ENCODE measurements around the gene CFI. TPM values are rescaled to one million over a fixed set of nuclear protein-coding genes. Genes with fewer than 3 reads are reported as not detected.
A peak's percentile ranks its signal among the peaks of the same experiment; 100 is the strongest.

CFI gene
- total and polyA plus RNA-seq, 2 donors (not counting 1 experiment from before 2014, with no cell fraction given) = not detected

DNA sequence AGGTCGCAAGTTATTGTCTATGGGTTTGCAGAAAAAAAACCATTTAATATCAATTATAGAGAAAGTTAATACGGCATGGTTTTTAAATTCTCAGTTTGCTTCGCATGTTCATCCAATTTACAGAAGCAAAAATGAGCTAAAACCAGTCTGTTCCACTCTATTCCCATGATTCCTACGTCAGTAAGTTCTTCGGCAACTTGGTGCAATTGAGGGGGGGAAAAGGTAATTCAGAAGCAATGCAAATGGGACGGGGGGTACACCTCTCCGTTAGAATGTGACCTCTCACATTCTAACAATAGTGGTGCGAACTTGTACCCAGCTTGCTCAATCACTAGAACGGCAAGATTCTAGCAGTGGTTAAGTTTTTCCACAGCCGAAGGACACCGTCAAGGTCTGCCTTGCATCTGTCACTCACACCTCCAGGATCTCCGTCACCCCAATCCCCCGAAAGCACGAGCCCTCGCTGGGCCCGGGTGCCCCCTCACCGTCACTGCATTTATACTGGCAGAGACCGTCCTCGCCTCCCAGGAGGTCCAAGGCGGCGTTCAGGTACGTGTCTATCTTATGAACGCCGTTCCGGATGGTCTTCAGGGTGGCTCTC is 72.6 kb downstream of the CFI start:
- Mint-ChIP-seq H3K27me3 (no peaks in the 10 kb centered on the region), H3K9me3 (ENCODE audit: insufficient read depth) (no peaks in the 10 kb centered on the region), H3K4me1 (peaks cover 13% of the 10 kb centered on the region), H3K4me3 (peak overlapping the region; percentile 94), H3K27ac (peak overlapping the region; percentile 84)
- H3K4me2 ChIP-seq (replicated peaks; ENCODE audit: low read depth, low read length, poor library complexity, severe bottlenecking) = peak overlapping the region; percentile 90
- no peaks in the 10 kb centered on the region for H3K9me3 ChIP-seq (ENCODE audit: control extremely low read depth in 1 of 3, control insufficient read depth in 2 of 3, insufficient read depth in 1 of 3, low read length in 2 of 3)
- H3K36me3 ChIP-seq (replicated peaks in 1 of 2; ENCODE audit: control extremely low read depth in 1 of 2, control insufficient read depth in 1 of 2, extremely low read depth in 1 of 2, insufficient read depth in 2 of 2, low read length in 1 of 2) = no peaks in the 10 kb centered on the region
- peak overlapping the region; percentile 96 for H2AFZ ChIP-seq (ENCODE audit: insufficient read depth, low read depth, low read length, poor library complexity, severe bottlenecking)
- POLR2A ChIA-PET = no interaction called here
- H3K27ac ChIP-seq (ENCODE audit: low read length in 2 of 2) = peak overlapping the region; percentile 8 to 68
- peaks cover 29% of the 10 kb centered on the region for H3K79me2 ChIP-seq (ENCODE audit: control insufficient read depth, insufficient read depth, low read length)
- DNase-seq = no peak
- CTCF ChIA-PET = interaction anchor here (0.7 kb wide), 1 partner anchor 296 kb away, joined by 3 read pairs; the partner anchor contains the start of gene SEC24B
- TF ChIP-seq EZH2 (IDR thresholded peaks at IDR 0.05; ENCODE audit: borderline replicate concordance, insufficient read depth, low read depth, low read length, poor library complexity, severe bottlenecking) = no peak
- TF ChIP-seq, protein P1, sequence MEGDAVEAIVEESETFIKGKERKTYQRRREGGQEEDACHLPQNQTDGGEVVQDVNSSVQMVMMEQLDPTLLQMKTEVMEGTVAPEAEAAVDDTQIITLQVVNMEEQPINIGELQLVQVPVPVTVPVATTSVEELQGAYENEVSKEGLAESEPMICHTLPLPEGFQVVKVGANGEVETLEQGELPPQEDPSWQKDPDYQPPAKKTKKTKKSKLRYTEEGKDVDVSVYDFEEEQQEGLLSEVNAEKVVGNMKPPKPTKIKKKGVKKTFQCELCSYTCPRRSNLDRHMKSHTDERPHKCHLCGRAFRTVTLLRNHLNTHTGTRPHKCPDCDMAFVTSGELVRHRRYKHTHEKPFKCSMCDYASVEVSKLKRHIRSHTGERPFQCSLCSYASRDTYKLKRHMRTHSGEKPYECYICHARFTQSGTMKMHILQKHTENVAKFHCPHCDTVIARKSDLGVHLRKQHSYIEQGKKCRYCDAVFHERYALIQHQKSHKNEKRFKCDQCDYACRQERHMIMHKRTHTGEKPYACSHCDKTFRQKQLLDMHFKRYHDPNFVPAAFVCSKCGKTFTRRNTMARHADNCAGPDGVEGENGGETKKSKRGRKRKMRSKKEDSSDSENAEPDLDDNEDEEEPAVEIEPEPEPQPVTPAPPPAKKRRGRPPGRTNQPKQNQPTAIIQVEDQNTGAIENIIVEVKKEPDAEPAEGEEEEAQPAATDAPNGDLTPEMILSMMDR (IDR thresholded peaks at IDR 0.05) = no peak
- peak overlapping the region; percentile 89 for H3K9ac ChIP-seq (ENCODE audit: low read length)
- intact Hi-C loops (cut with micrococcal nuclease) = loop anchor here (1.0 kb wide), 2 partner anchors 26 to 168 kb away; partner anchors contain the start of gene CASP6
- peaks cover 6 to 10% of the 10 kb centered on the region in 2 donors for H3K4me1 ChIP-seq (ENCODE audit: control insufficient read depth in 2 of 2, insufficient read depth in 2 of 2, low read length in 2 of 2)
- ATAC-seq (ENCODE audit: low read depth) = no peak
- no peaks in the 10 kb centered on the region for H3K27me3 ChIP-seq (replicated peaks in 1 of 4; ENCODE audit: control extremely low read depth in 1 of 4, control insufficient read depth in 3 of 4, insufficient read depth in 4 of 4, low read length in 3 of 4)
- no peaks in the 10 kb centered on the region for H4K20me1 ChIP-seq (ENCODE audit: control insufficient read depth, insufficient read depth, low read length, poor library complexity, severe bottlenecking)
- under 1% methylated on average over 19 of the region's 25 CpGs for WGBS (ENCODE audit: insufficient coverage)
- H3K4me3 ChIP-seq (ENCODE audit: control extremely low read depth in 1 of 5, extremely low read depth in 1 of 5, insufficient read depth in 1 of 5, low read depth in 2 of 5, low read length in 4 of 5) = peak overlapping the region; percentile 47 to 86 (median 82)

DNA sequence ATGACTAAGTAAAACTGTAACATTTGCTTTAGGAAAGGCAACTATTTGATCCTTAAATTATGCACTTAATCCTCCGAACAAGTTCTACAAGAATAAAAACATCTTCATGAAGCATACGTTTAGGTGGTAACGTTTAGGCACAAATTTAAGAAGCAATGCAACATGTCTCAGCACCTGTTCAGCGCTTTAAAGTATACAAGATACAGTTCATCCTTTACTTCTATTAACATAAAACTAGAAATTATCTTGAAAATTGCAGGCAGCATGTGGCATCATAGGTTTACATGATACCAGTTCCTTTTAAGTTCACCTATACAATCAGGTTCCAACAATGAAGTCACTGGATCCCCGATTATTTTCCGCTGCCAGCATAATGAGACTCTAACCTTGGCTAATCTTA is 73.4 kb downstream of the CFI start:
- Histone ChIP-seq H2AFZ (ENCODE audit: insufficient read depth, low read depth, low read length, poor library complexity, severe bottlenecking) (no peak overlapping the region), H4K20me1 (ENCODE audit: control insufficient read depth, insufficient read depth, low read length, poor library complexity, severe bottlenecking) (no peaks in the 10 kb centered on the region), H3K4me1 (ENCODE audit: control insufficient read depth in 2 of 2, insufficient read depth in 2 of 2, low read length in 2 of 2) (peaks cover 6 to 12% of the 10 kb centered on the region in 2 donors), H3K27ac (ENCODE audit: low read length in 2 of 2) (no peak overlapping the region), H3K4me3 (ENCODE audit: control extremely low read depth in 1 of 5, extremely low read depth in 1 of 5, insufficient read depth in 1 of 5, low read depth in 2 of 5, low read length in 4 of 5) (no peak overlapping the region), H3K79me2 (ENCODE audit: control insufficient read depth, insufficient read depth, low read length) (peaks cover 32% of the 10 kb centered on the region), H3K27me3 (replicated peaks in 1 of 4; ENCODE audit: control extremely low read depth in 1 of 4, control insufficient read depth in 3 of 4, insufficient read depth in 4 of 4, low read length in 3 of 4) (no peaks in the 10 kb centered on the region), H3K4me2 (replicated peaks; ENCODE audit: low read depth, low read length, poor library complexity, severe bottlenecking) (no peak overlapping the region), H3K9me3 (ENCODE audit: control extremely low read depth in 1 of 3, control insufficient read depth in 2 of 3, insufficient read depth in 1 of 3, low read length in 2 of 3) (no peaks in the 10 kb centered on the region), H3K36me3 (replicated peaks in 1 of 2; ENCODE audit: control extremely low read depth in 1 of 2, control insufficient read depth in 1 of 2, extremely low read depth in 1 of 2, insufficient read depth in 2 of 2, low read length in 1 of 2) (no peaks in the 10 kb centered on the region), H3K9ac (ENCODE audit: low read length) (no peak overlapping the region)
- DNase-seq = no peak
- ChIA-PET CTCF (no interaction called here), POLR2A (no interaction called here)
- H3K27ac Mint-ChIP-seq = no peak overlapping the region
- ATAC-seq (ENCODE audit: low read depth) = no peak
- intact Hi-C loops (cut with micrococcal nuclease) = no loop called here
- peaks cover 15% of the 10 kb centered on the region for H3K4me1 Mint-ChIP-seq
- H3K4me3 Mint-ChIP-seq = peak overlapping the region; percentile 94
- H3K9me3 Mint-ChIP-seq (ENCODE audit: insufficient read depth) = no peaks in the 10 kb centered on the region
- no peaks in the 10 kb centered on the region for H3K27me3 Mint-ChIP-seq
- TF ChIP-seq, protein P1 (IDR thresholded peaks at IDR 0.05) = no peak
- no peak for TF ChIP-seq EZH2 (IDR thresholded peaks at IDR 0.05; ENCODE audit: borderline replicate concordance, insufficient read depth, low read depth, low read length, poor library complexity, severe bottlenecking)
- 100% methylated on average over 3 of the region's 6 CpGs for WGBS (ENCODE audit: insufficient coverage)
